OCI-LY3 (cell line): ENCODE results near the gene PZP.
"Not testable (repeated sequence)": the region's sequence is repeated elsewhere in the genome, so short reads cannot be mapped to it uniquely, and the experiment has no call there.

Experiments used
- H2AFZ ChIP-seq: fragments of 200-600, 300-600 bp; shearing (Covaris generic); 2 replicates; pipeline ENCODE4 v1.6.0; 2014; ENCODE audit warnings: antibody characterized with exemption, low read depth, low read length
- H3K27ac ChIP-seq: fragments of 200-600, 300-600 bp; sonication (generic); 2 replicates; pipeline ENCODE4 v1.5.1; 2014; ENCODE audit warnings: mild to moderate bottlenecking, low read length, moderate library complexity, mixed read lengths
- H3K27me3 ChIP-seq: fragments of 200-600, 300-600 bp; sonication (generic); 2 replicates; pipeline ENCODE4 v1.6.1; 2014; ENCODE audit warnings: low read depth, low read length, mixed read lengths
- H3K36me3 ChIP-seq: fragments of 200-600, 300-600 bp; sonication (generic); replicated peaks from 2 replicates; pipeline ENCODE3; 2014; ENCODE audit warnings: low read depth, low read length, mixed read lengths
- H3K4me1 ChIP-seq: fragments of 300-600, 200-600 bp; sonication (generic); 2 replicates; pipeline ENCODE4 v1.6.1; 2014; ENCODE audit warnings: low read length, mixed read lengths
- H3K4me2 ChIP-seq: fragments of 200-600, 300-600 bp; sonication (generic); 2 replicates; pipeline ENCODE4 v1.6.1; 2014; ENCODE audit warnings: low read length, mixed read lengths
- H3K4me3 ChIP-seq: fragments of 300-600, 200-600 bp; sonication (generic); 2 replicates; pipeline ENCODE4 v1.5.1; 2014; ENCODE audit warnings: antibody characterized with exemption, mild to moderate bottlenecking, low read length, moderate library complexity
- H3K79me2 ChIP-seq: fragments of 300-600, 200-600 bp; shearing (Covaris generic); 2 replicates; pipeline ENCODE4 v1.6.1; 2014; ENCODE audit warnings: mild to moderate bottlenecking, low read length, mixed read lengths
- H3K9ac ChIP-seq: fragments of 300-600, 200-600 bp; shearing (Covaris generic); 2 replicates; pipeline ENCODE4 v1.6.0; 2014; ENCODE audit warnings: mild to moderate bottlenecking, low read length, moderate library complexity
- H3K9me3 ChIP-seq: fragments of 200-600, 300-600 bp; shearing (Covaris generic); 2 replicates; pipeline ENCODE4 v1.6.1; 2014; ENCODE audit warnings: low read length, mixed read lengths; ENCODE audit not compliant: insufficient read depth
- H4K20me1 ChIP-seq: fragments of 200-600, 300-600 bp; sonication (generic); 2 replicates; pipeline ENCODE4 v1.6.1; 2016; ENCODE audit warnings: low read length, mixed read lengths; ENCODE audit not compliant: insufficient read depth
- EZH2phosphoT487 ChIP-seq: fragments of 200-600 bp; shearing (Covaris generic); IDR thresholded peaks from 2 replicates; pipeline ENCODE4 v1.6.1; 2018; ENCODE audit warnings: antibody characterized with exemption, mixed run types, low read depth
- TF ChIP-seq, protein P1 (sequence below): fragments of 200-600, 300-600 bp; sonication (generic); IDR thresholded peaks from 2 replicates; pipeline ENCODE4 v1.5.1; 2014; ENCODE audit warnings: antibody characterized with exemption, low read length, low read depth

PZP gene

DNA sequence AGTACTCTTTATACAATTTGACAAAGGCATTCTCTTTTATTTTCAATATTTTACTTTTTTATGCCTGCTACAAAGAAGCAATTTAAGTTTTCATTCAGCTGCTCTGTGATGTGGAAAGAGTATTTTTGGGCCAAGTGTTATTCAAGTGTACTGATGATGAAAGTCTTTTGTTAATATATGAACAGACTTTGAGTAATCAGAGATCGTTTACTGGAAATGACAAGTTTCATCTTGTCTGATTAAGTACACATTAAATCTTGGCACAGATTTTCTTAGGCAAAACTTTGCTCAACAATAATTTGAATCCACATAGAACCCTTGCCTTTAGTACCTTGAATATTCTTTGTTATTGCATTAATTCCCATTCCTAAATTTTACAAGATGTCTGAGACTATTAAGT lies 13.3 kb upstream of the PZP start:
- Histone ChIP-seq H3K4me2 (no peak overlapping the region), H3K36me3 (no peaks in the 10 kb centered on the region), H3K9me3 (no peaks in the 10 kb centered on the region), H3K27ac (no peak overlapping the region), H3K79me2 (no peaks in the 10 kb centered on the region), H3K9ac (no peak overlapping the region), H3K27me3 (no peaks in the 10 kb centered on the region), H3K4me3 (no peak overlapping the region), H2AFZ (no peak overlapping the region), H4K20me1 (no peaks in the 10 kb centered on the region), H3K4me1 (no peaks in the 10 kb centered on the region)
- no peak for TF ChIP-seq EZH2phosphoT487
- TF ChIP-seq, protein P1, sequence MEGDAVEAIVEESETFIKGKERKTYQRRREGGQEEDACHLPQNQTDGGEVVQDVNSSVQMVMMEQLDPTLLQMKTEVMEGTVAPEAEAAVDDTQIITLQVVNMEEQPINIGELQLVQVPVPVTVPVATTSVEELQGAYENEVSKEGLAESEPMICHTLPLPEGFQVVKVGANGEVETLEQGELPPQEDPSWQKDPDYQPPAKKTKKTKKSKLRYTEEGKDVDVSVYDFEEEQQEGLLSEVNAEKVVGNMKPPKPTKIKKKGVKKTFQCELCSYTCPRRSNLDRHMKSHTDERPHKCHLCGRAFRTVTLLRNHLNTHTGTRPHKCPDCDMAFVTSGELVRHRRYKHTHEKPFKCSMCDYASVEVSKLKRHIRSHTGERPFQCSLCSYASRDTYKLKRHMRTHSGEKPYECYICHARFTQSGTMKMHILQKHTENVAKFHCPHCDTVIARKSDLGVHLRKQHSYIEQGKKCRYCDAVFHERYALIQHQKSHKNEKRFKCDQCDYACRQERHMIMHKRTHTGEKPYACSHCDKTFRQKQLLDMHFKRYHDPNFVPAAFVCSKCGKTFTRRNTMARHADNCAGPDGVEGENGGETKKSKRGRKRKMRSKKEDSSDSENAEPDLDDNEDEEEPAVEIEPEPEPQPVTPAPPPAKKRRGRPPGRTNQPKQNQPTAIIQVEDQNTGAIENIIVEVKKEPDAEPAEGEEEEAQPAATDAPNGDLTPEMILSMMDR = no peak

DNA sequence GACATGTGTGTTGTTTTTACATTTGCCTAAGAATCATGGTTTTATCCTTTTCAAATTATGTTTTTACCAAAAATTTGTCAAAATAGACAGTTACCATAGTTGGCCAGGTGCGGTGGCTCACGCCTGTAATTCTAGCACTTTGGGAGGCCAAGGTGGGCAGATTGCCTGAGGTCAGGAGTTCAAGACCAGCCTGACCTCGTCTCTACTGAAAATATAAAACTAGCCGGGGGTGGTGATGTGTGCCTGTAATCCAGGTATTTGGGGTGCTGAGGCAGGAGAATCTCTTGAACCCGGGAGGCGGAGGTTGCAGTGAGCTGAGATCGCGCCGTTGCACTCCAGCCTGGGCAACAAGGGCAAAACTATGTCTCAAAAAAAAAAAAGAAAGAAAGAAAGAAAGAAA lies 12.8 kb upstream of the PZP start:
- H3K9me3 ChIP-seq, H3K79me2 ChIP-seq, H3K9ac ChIP-seq, H3K4me2 ChIP-seq, H4K20me1 ChIP-seq, H3K4me1 ChIP-seq, H2AFZ ChIP-seq, H3K4me3 ChIP-seq, H3K27ac ChIP-seq, H3K36me3 ChIP-seq, H3K27me3 ChIP-seq: not testable (repeated sequence)

DNA sequence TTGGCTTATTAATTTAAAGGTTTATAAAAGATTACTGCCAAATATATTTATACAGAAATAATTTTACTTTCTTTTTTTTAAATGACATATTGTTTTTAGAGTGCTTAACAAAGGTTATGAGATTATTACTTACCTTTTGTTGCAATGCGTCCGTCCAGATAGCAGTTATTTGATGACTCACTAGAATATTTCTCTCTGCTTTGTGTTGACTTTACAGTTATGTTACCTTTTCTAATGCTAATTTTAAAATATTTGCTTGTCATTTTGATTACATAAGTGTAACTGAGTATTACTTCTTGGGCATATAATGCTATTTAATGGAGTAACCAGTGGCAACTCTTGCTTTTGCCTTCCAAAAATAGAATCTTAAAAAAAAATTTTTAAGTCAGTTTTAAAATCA lies 6.3 kb upstream of the PZP start:
- H3K79me2 ChIP-seq = no peaks in the 10 kb centered on the region
- no peaks in the 10 kb centered on the region for H3K36me3 ChIP-seq
- no peak overlapping the region for H3K4me2 ChIP-seq
- H3K27ac ChIP-seq = no peak overlapping the region
- no peak for TF ChIP-seq EZH2phosphoT487
- TF ChIP-seq, protein P1 = no peak
- H2AFZ ChIP-seq = no peak overlapping the region
- no peak overlapping the region for H3K9ac ChIP-seq
- H3K4me1 ChIP-seq = no peaks in the 10 kb centered on the region
- no peaks in the 10 kb centered on the region for H4K20me1 ChIP-seq
- H3K27me3 ChIP-seq = no peaks in the 10 kb centered on the region
- no peak overlapping the region for H3K4me3 ChIP-seq
- H3K9me3 ChIP-seq = no peaks in the 10 kb centered on the region

DNA sequence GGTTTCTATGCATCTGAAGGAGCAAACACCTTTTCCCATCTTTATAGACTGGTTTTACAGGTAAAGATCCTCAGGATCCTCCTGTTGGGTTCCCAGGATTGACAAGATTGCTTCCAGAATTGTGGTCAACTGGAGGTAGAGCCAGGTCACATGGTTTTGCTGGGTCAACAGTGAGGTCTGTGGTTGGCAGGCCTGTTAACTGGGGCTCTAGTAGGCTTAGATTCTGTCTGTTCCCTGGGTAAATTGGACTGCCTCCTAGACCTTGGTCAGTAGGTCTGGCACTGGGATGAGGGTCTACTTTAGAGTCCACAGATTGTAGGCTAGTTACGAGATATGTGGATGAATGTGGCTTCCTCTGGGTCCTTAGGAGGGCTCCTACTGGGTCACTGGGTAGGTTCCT lies 3.5 kb upstream of the PZP start:
- Histone ChIP-seq H3K79me2 (no peaks in the 10 kb centered on the region), H3K4me3 (no peak overlapping the region), H3K36me3 (no peaks in the 10 kb centered on the region)

More for the DNA sequence above, 3.5 kb upstream of the PZP start:
- H3K4me2 ChIP-seq = no peak overlapping the region
- H2AFZ ChIP-seq = no peak overlapping the region
- no peak for TF ChIP-seq EZH2phosphoT487
- TF ChIP-seq, protein P1 = no peak
- H3K4me1 ChIP-seq = no peaks in the 10 kb centered on the region
- H3K27me3 ChIP-seq = no peaks in the 10 kb centered on the region
- H3K9ac ChIP-seq = no peak overlapping the region
- no peaks in the 10 kb centered on the region for H4K20me1 ChIP-seq
- no peaks in the 10 kb centered on the region for H3K9me3 ChIP-seq
- no peak overlapping the region for H3K27ac ChIP-seq
